GM12872 (cell line): Measurements from ENCODE around the gene LILRA6.

Source experiments
- CTCF ChIP-seq: IDR thresholded peaks from 3 replicates; pipeline ENCODE4 v1.5.1; 2011; ENCODE audit warnings: low read depth, mild to moderate bottlenecking, low read length, moderate library complexity; ENCODE audit not compliant: insufficient read depth

LILRA6 gene

GRCh38 chr19:54203151-54203611 lies 39.4 kb downstream of the LILRA6 start:
- no peak for TF ChIP-seq CTCF

- TF ChIP-seq CTCF, result no peak
Observed at GRCh38 chr19:54201980-54202379, 40.6 kb downstream of the LILRA6 start.

GRCh38 chr19:54201172-54201701 lies 41.4 kb downstream of the LILRA6 start:
- TF ChIP-seq CTCF, result no peak

- no peak for TF ChIP-seq CTCF
Observed at GRCh38 chr19:54199401-54199800, 43.2 kb downstream of the LILRA6 start.

- no peak for TF ChIP-seq CTCF
Observed at GRCh38 chr19:54197121-54197520, 45.5 kb downstream of the LILRA6 start.

- TF ChIP-seq CTCF, result no peak
Observed at GRCh38 chr19:54196536-54196935, 46.1 kb downstream of the LILRA6 start.

GRCh38 chr19:54193011-54193410 lies 49.6 kb downstream of the LILRA6 start:
- no peak for TF ChIP-seq CTCF

GRCh38 chr19:54191811-54192453 lies 50.7 kb downstream of the LILRA6 start:
- TF ChIP-seq CTCF, result no peak
